ENCODE results near the gene PXK.
A peak's percentile ranks its signal among the peaks of the same experiment; 100 is the strongest.

PXK gene

DNA sequence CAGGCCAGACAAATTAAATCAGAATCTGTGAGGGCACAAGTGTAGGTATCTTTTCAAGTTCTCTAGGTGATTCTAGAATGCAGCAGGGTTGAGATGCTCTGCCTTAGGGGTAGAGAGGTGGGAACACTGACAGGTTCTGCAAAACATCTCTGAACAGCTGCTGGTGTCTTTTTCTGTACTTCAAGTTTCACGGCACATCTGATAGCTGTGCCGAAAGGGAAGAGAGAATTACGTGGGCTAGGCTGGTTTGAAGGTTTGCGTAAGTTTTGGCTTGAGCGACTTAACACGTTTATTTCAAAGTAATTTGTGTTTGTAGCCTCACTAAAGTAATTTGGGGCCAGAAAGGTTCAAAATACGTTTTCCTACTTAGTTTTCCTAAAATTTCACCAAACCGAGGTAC, 22.5 kb downstream of the PXK start:
- TF ChIP-seq, protein P1, sequence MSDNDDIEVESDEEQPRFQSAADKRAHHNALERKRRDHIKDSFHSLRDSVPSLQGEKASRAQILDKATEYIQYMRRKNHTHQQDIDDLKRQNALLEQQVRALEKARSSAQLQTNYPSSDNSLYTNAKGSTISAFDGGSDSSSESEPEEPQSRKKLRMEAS (IDR thresholded peaks at IDR 0.05; ENCODE audit: low read depth, low read length): no peak
- TF ChIP-seq MYC (IDR thresholded peaks at IDR 0.05; ENCODE audit: low read depth, low read length) (no peak), POLR2A (IDR thresholded peaks at IDR 0.05; ENCODE audit: extremely low read depth, insufficient read length) (no peak), CTCF (IDR thresholded peaks at IDR 0.05; ENCODE audit: low read depth, low read length) (no peak)
- peak; percentile 75 for DNase-seq (ENCODE audit: low read depth)
- H3K4me3 ChIP-seq (ENCODE audit: low read depth, low read length): peak overlapping the region; percentile 4

DNA sequence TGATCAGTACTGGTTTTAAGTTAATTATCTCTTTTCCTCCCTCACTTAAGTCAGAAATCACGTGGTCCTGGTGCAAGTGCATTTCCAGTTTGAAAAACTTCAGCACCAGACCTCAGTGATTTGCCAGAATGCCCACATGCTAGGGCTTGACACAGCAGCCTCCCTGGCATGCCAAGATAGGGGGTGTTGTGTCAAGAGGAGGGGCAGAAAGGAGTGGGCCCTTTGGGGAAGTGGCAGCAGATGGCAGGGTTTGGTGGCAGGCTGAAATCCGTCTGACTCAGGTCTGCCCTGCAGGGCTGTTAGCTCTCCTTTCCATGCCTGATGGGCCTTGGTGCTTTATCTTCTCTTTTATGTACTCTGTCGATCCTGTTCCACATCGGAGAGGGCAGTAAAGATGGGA, 23.4 kb downstream of the PXK start:
- no peak overlapping the region for H3K4me3 ChIP-seq (ENCODE audit: low read depth, low read length)
- DNase-seq (ENCODE audit: low read depth): peak; percentile 77
- no peak for TF ChIP-seq MYC (IDR thresholded peaks at IDR 0.05; ENCODE audit: low read depth, low read length)
- TF ChIP-seq, protein P1 (IDR thresholded peaks at IDR 0.05; ENCODE audit: low read depth, low read length): peak; percentile 86

DNA sequence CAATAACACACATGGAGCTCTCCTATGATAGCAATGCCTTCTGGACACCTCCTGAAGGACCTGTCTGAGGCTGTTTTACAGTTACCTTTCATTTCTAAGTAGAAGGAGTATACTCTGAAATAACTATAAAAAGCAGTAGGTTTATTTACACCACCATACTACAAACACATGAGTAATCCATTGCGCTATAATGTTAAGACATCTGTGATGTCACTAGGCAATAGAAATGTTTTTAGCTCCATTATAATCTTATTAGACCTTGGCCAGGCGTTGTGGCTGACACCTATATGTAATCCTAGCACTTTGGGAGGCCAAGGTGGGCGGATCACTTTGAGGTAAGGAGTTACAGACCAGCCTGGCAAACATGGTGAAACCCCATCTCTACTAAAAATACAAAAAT, 24.7 kb downstream of the PXK start:
- H3K4me3 ChIP-seq (ENCODE audit: low read depth, low read length): no peak overlapping the region
- TF ChIP-seq, protein P1 (IDR thresholded peaks at IDR 0.05; ENCODE audit: low read depth, low read length): no peak
- TF ChIP-seq MYC (IDR thresholded peaks at IDR 0.05; ENCODE audit: low read depth, low read length) (no peak), POLR2A (IDR thresholded peaks at IDR 0.05; ENCODE audit: extremely low read depth, insufficient read length) (no peak), CTCF (IDR thresholded peaks at IDR 0.05; ENCODE audit: low read depth, low read length) (no peak)
- DNase-seq (ENCODE audit: low read depth): no peak

- H3K4me3 ChIP-seq (ENCODE audit: low read depth, low read length): no peak overlapping the region
Measured at GRCh38 chr3:58358092-58358491, 25.4 kb downstream of the PXK start.

DNA sequence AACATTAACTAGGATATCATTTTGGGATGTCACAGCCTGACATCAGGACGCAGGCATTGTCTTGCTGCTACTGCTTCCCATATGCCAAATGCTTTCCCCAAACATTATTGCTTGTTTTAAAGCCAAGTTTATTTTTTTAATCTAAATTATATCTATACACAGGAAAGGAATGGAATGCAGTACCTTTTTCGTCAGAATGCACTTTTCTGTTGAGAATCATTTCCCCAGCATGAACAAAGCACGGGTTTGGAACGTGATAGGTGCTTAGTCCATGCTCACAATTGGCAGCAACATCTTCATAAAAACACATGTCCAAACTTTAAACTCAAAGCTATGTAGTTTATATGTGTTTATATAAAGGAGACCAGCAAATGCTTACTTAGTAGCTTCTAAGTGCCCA, 26.1 kb downstream of the PXK start:
- DNase-seq (ENCODE audit: low read depth): no peak
- TF ChIP-seq POLR2A (IDR thresholded peaks at IDR 0.05; ENCODE audit: extremely low read depth, insufficient read length): no peak
- TF ChIP-seq MYC (IDR thresholded peaks at IDR 0.05; ENCODE audit: low read depth, low read length): no peak
- no peak overlapping the region for H3K4me3 ChIP-seq (ENCODE audit: low read depth, low read length)

More at GRCh38 chr3:58358092-58358491, 25.4 kb downstream of the PXK start:
- TF ChIP-seq CTCF (IDR thresholded peaks at IDR 0.05; ENCODE audit: low read depth, low read length) (no peak), POLR2A (IDR thresholded peaks at IDR 0.05; ENCODE audit: extremely low read depth, insufficient read length) (no peak), MYC (IDR thresholded peaks at IDR 0.05; ENCODE audit: low read depth, low read length) (no peak)
- TF ChIP-seq, protein P1 (IDR thresholded peaks at IDR 0.05; ENCODE audit: low read depth, low read length): no peak
- DNase-seq (ENCODE audit: low read depth): no peak

DNA sequence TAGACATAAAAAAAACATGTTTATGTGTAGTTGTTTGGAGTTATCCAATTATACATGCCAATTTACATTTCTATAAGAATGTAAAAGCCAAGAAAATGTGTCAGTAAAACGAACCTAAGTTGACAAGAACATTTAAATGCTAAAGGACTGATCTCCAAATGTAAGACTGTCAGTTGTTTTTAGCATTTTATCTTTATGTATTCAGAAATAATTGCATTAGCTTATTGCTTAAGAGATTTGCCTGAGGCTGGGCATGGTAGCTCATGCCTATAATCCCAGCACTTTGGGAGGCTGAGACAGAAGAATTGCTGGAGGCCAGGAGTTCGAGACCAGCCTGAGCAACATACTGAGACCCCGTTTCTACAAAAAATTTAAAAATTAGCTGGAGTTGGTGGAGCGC, 26.9 kb downstream of the PXK start:
- DNase-seq (ENCODE audit: low read depth): no peak
- TF ChIP-seq POLR2A (IDR thresholded peaks at IDR 0.05; ENCODE audit: extremely low read depth, insufficient read length): no peak
- H3K4me3 ChIP-seq (ENCODE audit: low read depth, low read length): no peak overlapping the region

- DNase-seq (ENCODE audit: low read depth): no peak
- TF ChIP-seq POLR2A (IDR thresholded peaks at IDR 0.05; ENCODE audit: extremely low read depth, insufficient read length) (no peak), CTCF (IDR thresholded peaks at IDR 0.05; ENCODE audit: low read depth, low read length) (no peak), MYC (IDR thresholded peaks at IDR 0.05; ENCODE audit: low read depth, low read length) (no peak)
- TF ChIP-seq, protein P1 (IDR thresholded peaks at IDR 0.05; ENCODE audit: low read depth, low read length): no peak
- no peak overlapping the region for H3K4me3 ChIP-seq (ENCODE audit: low read depth, low read length)
Measured at GRCh38 chr3:58361866-58362265, 29.2 kb downstream of the PXK start.
